Measurements from ENCODE around the gene SPG11. TPM values are rescaled to one million over a fixed set of nuclear protein-coding genes. Genes with fewer than 3 reads are reported as not detected.
A peak's percentile ranks its signal among the peaks of the same experiment; 100 is the strongest.
"Not testable (repeated sequence)": the region's sequence is repeated elsewhere in the genome, so short reads cannot be mapped to it uniquely, and the experiment has no call there.

The SPG11 gene
- total and polyA plus RNA-seq, 5 donors from 2014 or later = 21.6 to 71.5 (median 26.8) TPM

DNA sequence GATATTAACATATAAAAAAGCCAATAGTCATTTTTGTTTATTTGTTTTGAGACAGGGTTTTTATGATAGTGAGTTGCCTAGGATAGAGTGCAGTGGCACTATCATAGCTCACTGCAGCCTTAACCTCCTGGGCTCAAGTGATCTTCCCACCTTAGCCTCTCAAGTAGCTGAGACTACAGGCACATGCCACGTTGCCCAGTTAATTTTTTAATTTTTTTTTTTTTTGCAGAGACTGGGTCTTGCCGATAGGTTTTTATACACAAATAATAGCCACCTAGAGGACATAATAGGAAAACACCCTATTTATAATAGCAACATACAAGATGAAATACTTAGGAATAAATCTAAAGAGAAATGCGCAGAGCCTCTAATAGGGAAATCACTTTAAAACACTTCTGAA, 113.2 kb downstream of the SPG11 start:
- DNase-seq = peak in 2 of 3 donors; percentile 38 to 39
- ATAC-seq (ENCODE audit: low read depth in 2 of 2) = no peak
- H3K4me1 Mint-ChIP-seq = peaks cover 31 to 62% (median 47%) of the 10 kb centered on the region in 4 donors

GRCh38 chr15:44549152-44549551, 114.3 kb downstream of the SPG11 start:
- not testable (repeated sequence) for H3K27me3 Mint-ChIP-seq; ATAC-seq (ENCODE audit: low read depth in 2 of 2); H3K4me3 Mint-ChIP-seq; H3K9me3 Mint-ChIP-seq; H3K9me3 ChIP-seq (ENCODE audit: control insufficient read depth in 2 of 2, low read length in 2 of 2); H3K27me3 ChIP-seq (ENCODE audit: control insufficient read depth, insufficient read depth, low read length); H3K4me3 ChIP-seq (ENCODE audit: low read depth, low read length); DNase-seq; H3K27ac ChIP-seq (ENCODE audit: insufficient read depth, low read length, poor library complexity, severe bottlenecking)
- peaks cover 29% of the 10 kb centered on the region for H3K4me1 ChIP-seq (ENCODE audit: control insufficient read depth, insufficient read depth, low read length, poor library complexity, severe bottlenecking)
- peaks cover 21 to 55% (median 40%) of the 10 kb centered on the region in 4 donors for H3K4me1 Mint-ChIP-seq
- peak overlapping the region; percentile 65 to 69 (median 65) for H3K27ac Mint-ChIP-seq
- H3K36me3 ChIP-seq (ENCODE audit: control insufficient read depth, insufficient read depth, low read length) = peaks cover 31% of the 10 kb centered on the region
- H3K36me3 Mint-ChIP-seq = peaks cover 19% of the 10 kb centered on the region

More for the DNA sequence above, 113.2 kb downstream of the SPG11 start:
- Mint-ChIP-seq H3K4me3 (peak overlapping the region in 2 of 4 donors; percentile 12 to 15), H3K36me3 (peaks cover 26% of the 10 kb centered on the region), H3K9me3 (no peaks in the 10 kb centered on the region), H3K27ac (peak overlapping the region in 2 of 3 donors; percentile 28 to 76), H3K27me3 (no peaks in the 10 kb centered on the region)
- no peaks in the 10 kb centered on the region for H3K27me3 ChIP-seq (ENCODE audit: control insufficient read depth, insufficient read depth, low read length)
- no peak overlapping the region for H3K27ac ChIP-seq (ENCODE audit: insufficient read depth, low read length, poor library complexity, severe bottlenecking)
- H3K4me3 ChIP-seq (ENCODE audit: low read depth, low read length) = no peak overlapping the region
- H3K36me3 ChIP-seq (ENCODE audit: control insufficient read depth, insufficient read depth, low read length) = peaks cover 42% of the 10 kb centered on the region
- no peaks in the 10 kb centered on the region for H3K9me3 ChIP-seq (ENCODE audit: control insufficient read depth in 2 of 2, low read length in 2 of 2)
- peaks cover 32% of the 10 kb centered on the region for H3K4me1 ChIP-seq (ENCODE audit: control insufficient read depth, insufficient read depth, low read length, poor library complexity, severe bottlenecking)

GRCh38 chr15:44545913-44546802, 117.3 kb downstream of the SPG11 start:
- Histone ChIP-seq H3K27ac (ENCODE audit: insufficient read depth, low read length, poor library complexity, severe bottlenecking) (peak overlapping the region; percentile 71), H3K27me3 (ENCODE audit: control insufficient read depth, insufficient read depth, low read length) (no peaks in the 10 kb centered on the region), H3K9me3 (ENCODE audit: control insufficient read depth in 2 of 2, low read length in 2 of 2) (no peaks in the 10 kb centered on the region), H3K36me3 (ENCODE audit: control insufficient read depth, insufficient read depth, low read length) (peaks cover 15% of the 10 kb centered on the region), H3K4me3 (ENCODE audit: low read depth, low read length) (peak overlapping the region; percentile 71), H3K4me1 (ENCODE audit: control insufficient read depth, insufficient read depth, low read length, poor library complexity, severe bottlenecking) (peaks cover 57% of the 10 kb centered on the region)
- Mint-ChIP-seq H3K27me3 (no peaks in the 10 kb centered on the region), H3K4me1 (peaks cover 32 to 78% (median 60%) of the 10 kb centered on the region in 4 donors), H3K27ac (peak overlapping the region; percentile 57 to 86 (median 75)), H3K9me3 (no peaks in the 10 kb centered on the region), H3K4me3 (peak overlapping the region; percentile 57 to 79 (median 77)), H3K36me3 (peaks cover 33% of the 10 kb centered on the region)
- DNase-seq (peak; percentile 17 to 71 (median 25)), ATAC-seq (ENCODE audit: low read depth in 2 of 2) (peak; percentile 83)

GRCh38 chr15:44544745-44545144, 118.7 kb downstream of the SPG11 start:
- not testable (repeated sequence) for ATAC-seq (ENCODE audit: low read depth in 2 of 2); H3K9me3 Mint-ChIP-seq; H3K9me3 ChIP-seq (ENCODE audit: control insufficient read depth in 2 of 2, low read length in 2 of 2); H3K4me3 ChIP-seq (ENCODE audit: low read depth, low read length); H3K27me3 ChIP-seq (ENCODE audit: control insufficient read depth, insufficient read depth, low read length); H3K27ac ChIP-seq (ENCODE audit: insufficient read depth, low read length, poor library complexity, severe bottlenecking); H3K27ac Mint-ChIP-seq; DNase-seq; H3K27me3 Mint-ChIP-seq
- Histone ChIP-seq H3K36me3 (ENCODE audit: control insufficient read depth, insufficient read depth, low read length) (peaks cover 17% of the 10 kb centered on the region), H3K4me1 (ENCODE audit: control insufficient read depth, insufficient read depth, low read length, poor library complexity, severe bottlenecking) (peaks cover 65% of the 10 kb centered on the region)
- Mint-ChIP-seq H3K4me1 (peaks cover 26 to 79% (median 59%) of the 10 kb centered on the region in 4 donors), H3K36me3 (peaks cover 30% of the 10 kb centered on the region), H3K4me3 (peak overlapping the region in 1 of 4 donors; percentile 39)

DNA sequence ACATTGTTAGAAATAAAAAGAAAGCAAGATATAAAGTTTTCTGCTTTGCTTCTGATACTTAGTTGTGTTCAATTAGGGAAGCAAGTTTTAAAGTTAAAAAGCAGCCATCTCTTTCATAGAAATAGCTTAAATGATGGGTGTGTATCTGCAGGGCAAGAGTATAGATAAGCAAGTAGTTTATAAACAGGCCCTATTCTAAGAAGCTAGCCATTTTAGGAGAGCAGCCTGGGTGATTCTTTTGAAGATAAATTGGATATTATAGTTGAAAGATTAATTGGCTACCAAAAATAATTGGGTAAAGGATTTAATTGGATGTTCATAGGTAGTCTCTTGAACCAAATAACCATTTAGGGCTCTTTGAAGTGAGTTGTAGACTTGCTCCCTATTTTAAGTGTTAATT, 120.9 kb downstream of the SPG11 start:
- no peaks in the 10 kb centered on the region for H3K27me3 Mint-ChIP-seq
- no peaks in the 10 kb centered on the region for H3K9me3 Mint-ChIP-seq
- ATAC-seq (ENCODE audit: low read depth in 2 of 2) (no peak), DNase-seq (no peak)
- H3K36me3 Mint-ChIP-seq = peaks cover 27% of the 10 kb centered on the region
- H3K4me3 Mint-ChIP-seq = peak overlapping the region; percentile 1 to 84 (median 37)
- Histone ChIP-seq H3K4me3 (ENCODE audit: low read depth, low read length) (no peak overlapping the region), H3K27me3 (ENCODE audit: control insufficient read depth, insufficient read depth, low read length) (no peaks in the 10 kb centered on the region), H3K36me3 (ENCODE audit: control insufficient read depth, insufficient read depth, low read length) (peaks cover 20% of the 10 kb centered on the region), H3K27ac (ENCODE audit: insufficient read depth, low read length, poor library complexity, severe bottlenecking) (no peak overlapping the region), H3K4me1 (ENCODE audit: control insufficient read depth, insufficient read depth, low read length, poor library complexity, severe bottlenecking) (peaks cover 76% of the 10 kb centered on the region), H3K9me3 (ENCODE audit: control insufficient read depth in 2 of 2, low read length in 2 of 2) (no peaks in the 10 kb centered on the region)
- H3K27ac Mint-ChIP-seq = peak overlapping the region in 1 of 3 donors; percentile 53
- H3K4me1 Mint-ChIP-seq = peaks cover 31 to 80% (median 59%) of the 10 kb centered on the region in 4 donors

GRCh38 chr15:44541282-44541958, 122.0 kb downstream of the SPG11 start:
- Histone ChIP-seq H3K4me1 (ENCODE audit: control insufficient read depth, insufficient read depth, low read length, poor library complexity, severe bottlenecking) (peaks cover 74% of the 10 kb centered on the region), H3K27ac (ENCODE audit: insufficient read depth, low read length, poor library complexity, severe bottlenecking) (no peak overlapping the region)
- no peak for ATAC-seq (ENCODE audit: low read depth in 2 of 2)

DNA sequence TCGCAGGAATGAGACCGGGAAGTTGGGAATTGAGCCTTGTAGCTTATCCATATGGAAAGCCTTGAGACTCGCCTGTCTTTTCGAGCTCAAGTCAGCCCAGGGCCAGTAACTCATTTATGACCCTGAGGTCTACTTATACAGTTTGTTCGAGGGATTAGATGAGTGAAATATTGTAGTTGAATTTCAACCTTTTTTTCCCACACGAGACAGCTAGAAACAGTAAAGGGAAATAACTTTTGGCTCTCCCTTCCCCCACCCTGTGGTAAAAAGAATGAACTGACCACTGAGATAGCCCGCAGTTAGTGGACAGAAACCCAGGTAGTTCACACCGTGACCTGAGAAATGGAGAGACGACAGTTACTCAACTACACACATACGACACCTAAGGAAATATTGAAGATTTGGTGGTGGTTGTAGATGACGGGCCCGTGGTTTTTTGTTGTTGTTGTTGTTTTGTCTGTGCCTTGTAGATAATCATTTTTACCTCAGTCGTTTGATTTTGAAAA, 125.7 kb downstream of the SPG11 start:
- Histone ChIP-seq H3K4me1 (ENCODE audit: control insufficient read depth, insufficient read depth, low read length, poor library complexity, severe bottlenecking) (peaks cover 56% of the 10 kb centered on the region), H3K36me3 (ENCODE audit: control insufficient read depth, insufficient read depth, low read length) (peaks cover 22% of the 10 kb centered on the region), H3K27me3 (ENCODE audit: control insufficient read depth, insufficient read depth, low read length) (no peaks in the 10 kb centered on the region), H3K9me3 (ENCODE audit: control insufficient read depth in 2 of 2, low read length in 2 of 2) (no peaks in the 10 kb centered on the region), H3K27ac (ENCODE audit: insufficient read depth, low read length, poor library complexity, severe bottlenecking) (peak overlapping the region; percentile 97), H3K4me3 (ENCODE audit: low read depth, low read length) (peak overlapping the region; percentile 96)
- Mint-ChIP-seq H3K4me1 (peaks cover 25 to 75% (median 54%) of the 10 kb centered on the region in 4 donors), H3K9me3 (no peaks in the 10 kb centered on the region), H3K27me3 (no peaks in the 10 kb centered on the region), H3K36me3 (peaks cover 21% of the 10 kb centered on the region), H3K4me3 (peak overlapping the region; percentile 87 to 97 (median 90)), H3K27ac (peak overlapping the region; percentile 90 to 95 (median 94))
- DNase-seq (peak; percentile 27 to 53 (median 30)), ATAC-seq (ENCODE audit: low read depth in 2 of 2) (no peak)

More at GRCh38 chr15:44541282-44541958, 122.0 kb downstream of the SPG11 start:
- H3K36me3 ChIP-seq (ENCODE audit: control insufficient read depth, insufficient read depth, low read length) = peaks cover 20% of the 10 kb centered on the region
- Mint-ChIP-seq H3K27me3 (no peaks in the 10 kb centered on the region), H3K4me1 (peaks cover 28 to 71% (median 55%) of the 10 kb centered on the region in 4 donors), H3K9me3 (no peaks in the 10 kb centered on the region), H3K36me3 (peaks cover 27% of the 10 kb centered on the region), H3K27ac (peak overlapping the region in 2 of 3 donors; percentile 14 to 61), H3K4me3 (peak overlapping the region; percentile 1 to 84 (median 34))
- H3K27me3 ChIP-seq (ENCODE audit: control insufficient read depth, insufficient read depth, low read length) = no peaks in the 10 kb centered on the region
- no peaks in the 10 kb centered on the region for H3K9me3 ChIP-seq (ENCODE audit: control insufficient read depth in 2 of 2, low read length in 2 of 2)
- DNase-seq = no peak
- peak overlapping the region; percentile 33 for H3K4me3 ChIP-seq (ENCODE audit: low read depth, low read length)
